KBM-7 (cell line): ENCODE data around the gene METTL27.
"Not testable (repeated sequence)": the region's sequence is repeated elsewhere in the genome, so short reads cannot be mapped to it uniquely, and the experiment has no call there.

Experiments
- DNase-seq: peaks from one replicate; pipeline ENCODE4 v3.0.0-alpha.2; 2015
- in situ Hi-C: fragments of 300-500 bp; cut with MboI; formaldehyde crosslinking; loops from 2 replicates; pipeline ENCODE4 v1.14.3; 2020; ENCODE audit warnings: low sequenced_read_pairs, low pct_unique_long_range_greater_than_20kb, mixed read lengths

The METTL27 gene

GRCh38 chr7:73871163-73872011 lies 29.1 kb upstream of the METTL27 start:
- in situ Hi-C loops, result loop anchor here (25.0 kb wide), 1 partner anchor 316 kb away; no protein-coding TSS in a partner anchor
- no peak for DNase-seq

- in situ Hi-C loops, result loop anchor here (25.0 kb wide), 1 partner anchor 317 kb away; no protein-coding TSS in a partner anchor
- no peak for DNase-seq
These were observed 27.8 kb upstream of the METTL27 start for GRCh38 chr7:73870041-73870492.

- DNase-seq, result no peak
- in situ Hi-C loops, result loop anchor here (25.0 kb wide), 1 partner anchor 318 kb away; no protein-coding TSS in a partner anchor
These were observed 26.9 kb upstream of the METTL27 start for GRCh38 chr7:73869011-73869798.

GRCh38 chr7:73866446-73866767 lies 24.1 kb upstream of the METTL27 start:
- in situ Hi-C loops, result loop anchor here (25.0 kb wide), 1 partner anchor 321 kb away; no protein-coding TSS in a partner anchor
- DNase-seq, result no peak

GRCh38 chr7:73865738-73866445 lies 23.6 kb upstream of the METTL27 start:
- in situ Hi-C loops, result loop anchor here (25.0 kb wide), 1 partner anchor 321 kb away; no protein-coding TSS in a partner anchor
- peak; percentile 59 for DNase-seq

- in situ Hi-C loops, result loop anchor here (25.0 kb wide), 1 partner anchor 322 kb away; no protein-coding TSS in a partner anchor
These were observed 22.8 kb upstream of the METTL27 start for GRCh38 chr7:73864981-73865711.

GRCh38 chr7:73861305-73861704 lies 19.0 kb upstream of the METTL27 start:
- DNase-seq, result no peak
- in situ Hi-C loops, result loop anchor here (25.0 kb wide), 1 partner anchor 326 kb away; no protein-coding TSS in a partner anchor

More at GRCh38 chr7:73864981-73865711, 22.8 kb upstream of the METTL27 start:
- DNase-seq, result no peak

GRCh38 chr7:73860859-73861258 lies 18.5 kb upstream of the METTL27 start, which contains the start of gene TMEM270:
TSS of gene TMEM270 (plus strand) at chr7:73861159. CDS start at chr7:73861195, 36 bp downstream.
- in situ Hi-C loops, result loop anchor here (25.0 kb wide), 1 partner anchor 326 kb away; no protein-coding TSS in a partner anchor
- no peak for DNase-seq

- in situ Hi-C loops, result loop anchor here (25.0 kb wide), 1 partner anchor 328 kb away; no protein-coding TSS in a partner anchor
- DNase-seq, result no peak
These were observed 16.5 kb upstream of the METTL27 start for GRCh38 chr7:73858807-73859206.

GRCh38 chr7:73856941-73857340 lies 14.6 kb upstream of the METTL27 start:
- in situ Hi-C loops, result loop anchor here (25.0 kb wide), 1 partner anchor 330 kb away; no protein-coding TSS in a partner anchor
- DNase-seq, result no peak

GRCh38 chr7:73852500-73852899 lies 10.2 kb upstream of the METTL27 start:
- in situ Hi-C loops, result loop anchor here (25.0 kb wide), 1 partner anchor 335 kb away; no protein-coding TSS in a partner anchor
- no peak for DNase-seq

GRCh38 chr7:73851410-73852338 lies 9.4 kb upstream of the METTL27 start:
- in situ Hi-C loops, result loop anchor here (25.0 kb wide), 1 partner anchor 336 kb away; no protein-coding TSS in a partner anchor
- peak; percentile 78 for DNase-seq

GRCh38 chr7:73850781-73851207 lies 8.5 kb upstream of the METTL27 start:
- no peak for DNase-seq
- in situ Hi-C loops, result loop anchor here (25.0 kb wide), 1 partner anchor 337 kb away; no protein-coding TSS in a partner anchor

GRCh38 chr7:73847941-73848723 lies 5.8 kb upstream of the METTL27 start:
- in situ Hi-C loops, result no loop called here
- no peak for DNase-seq

- not testable (repeated sequence) for DNase-seq
These were observed 3.4 kb upstream of the METTL27 start for GRCh38 chr7:73845701-73846195.

GRCh38 chr7:73844848-73845460 lies 2.6 kb upstream of the METTL27 start:
- in situ Hi-C loops, result no loop called here
- DNase-seq, result no peak

More at GRCh38 chr7:73845701-73846195, 3.4 kb upstream of the METTL27 start:
- in situ Hi-C loops, result not testable (repeated sequence)
